Activated CD4-positive, alpha-beta memory T cell treated with anti-CD3 and anti-CD28 coated beads for 36 hours (primary cell): ENCODE measurements around the gene NPAS2. TPM values are rescaled to one million over a fixed set of nuclear protein-coding genes. Genes with fewer than 3 reads are reported as not detected.
A peak's percentile ranks its signal among the peaks of the same experiment; 100 is the strongest.

ENCODE experiments used
- CTCF ChIA-PET: fragments of 350-600 bp; sonication (Branson Sonifier 250); formaldehyde crosslinking; loops from one replicate; lab custom pipeline; 2021; ENCODE audit warnings: antibody characterized with exemption, inconsistent platforms; lab: Charles Lee
- POLR2A ChIA-PET: fragments of 350-600 bp; sonication (Branson Sonifier 250); formaldehyde crosslinking; loops from one replicate; lab custom pipeline; 2021; ENCODE audit warnings: antibody characterized with exemption; lab: Charles Lee
- DNase-seq: peaks from one replicate; pipeline ENCODE4 v3.0.0-alpha.2; 2020
- H3K27ac Mint-ChIP-seq: one replicate; pipeline ENCODE4 v1.8.0; 2021; ENCODE audit warnings: mixed read lengths
- H3K27me3 Mint-ChIP-seq: one replicate; pipeline ENCODE4 v1.8.0; 2021; ENCODE audit warnings: mixed read lengths
- H3K36me3 Mint-ChIP-seq: one replicate; pipeline ENCODE4 v1.8.0; 2021; ENCODE audit warnings: mixed read lengths
- H3K4me1 Mint-ChIP-seq: one replicate; pipeline ENCODE4 v1.8.0; 2021; ENCODE audit warnings: low read depth, mixed read lengths
- H3K4me3 Mint-ChIP-seq: one replicate; pipeline ENCODE4 v1.8.0; 2021; ENCODE audit warnings: mild to moderate bottlenecking, mixed read lengths
- H3K9me3 Mint-ChIP-seq: one replicate; pipeline ENCODE4 v1.8.0; 2021; ENCODE audit warnings: mixed read lengths
- intact Hi-C: fragments of 100-400 bp; cut with micrococcal nuclease; formaldehyde crosslinking; loops from one replicate; pipeline ENCODE4 v1.15.1; 2023
- total RNA-seq, 2 experiments: library from RNA; stranded (reverse); gene quantifications; one replicate each; pipeline ENCODE4 v1.2.3, GENCODE V29; 2021

NPAS2 gene
- total RNA-seq, 2 experiments from 2014 or later = 1.4 to 2.3 TPM

DNA sequence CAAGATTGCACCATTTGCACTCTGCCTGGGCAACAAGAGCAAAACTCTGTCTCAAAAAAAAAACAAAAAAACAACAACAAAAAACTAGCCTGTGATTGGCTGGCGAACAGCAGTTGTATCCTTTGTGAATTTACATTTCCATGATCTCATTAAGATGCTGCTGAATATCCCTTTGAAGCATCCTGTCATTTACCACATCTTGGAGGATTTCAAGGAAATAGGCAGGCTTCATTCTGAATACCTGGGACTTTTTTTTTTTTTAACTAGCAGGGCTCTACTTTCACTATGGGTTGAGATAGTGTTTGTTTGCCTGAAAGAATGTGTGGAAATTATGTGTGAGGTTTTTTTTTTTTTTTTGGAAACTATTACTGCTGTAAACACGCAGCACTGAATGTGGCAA lies 132.6 kb downstream of the NPAS2 start:
- intact Hi-C loops = no loop called here
- POLR2A ChIA-PET = no interaction called here
- Mint-ChIP-seq H3K36me3 (no peaks in the 10 kb centered on the region), H3K27me3 (peaks cover 3% of the 10 kb centered on the region), H3K9me3 (no peaks in the 10 kb centered on the region), H3K4me3 (no peak overlapping the region), H3K27ac (no peak overlapping the region), H3K4me1 (no peaks in the 10 kb centered on the region)
- CTCF ChIA-PET = no interaction called here
- DNase-seq = no peak

DNA sequence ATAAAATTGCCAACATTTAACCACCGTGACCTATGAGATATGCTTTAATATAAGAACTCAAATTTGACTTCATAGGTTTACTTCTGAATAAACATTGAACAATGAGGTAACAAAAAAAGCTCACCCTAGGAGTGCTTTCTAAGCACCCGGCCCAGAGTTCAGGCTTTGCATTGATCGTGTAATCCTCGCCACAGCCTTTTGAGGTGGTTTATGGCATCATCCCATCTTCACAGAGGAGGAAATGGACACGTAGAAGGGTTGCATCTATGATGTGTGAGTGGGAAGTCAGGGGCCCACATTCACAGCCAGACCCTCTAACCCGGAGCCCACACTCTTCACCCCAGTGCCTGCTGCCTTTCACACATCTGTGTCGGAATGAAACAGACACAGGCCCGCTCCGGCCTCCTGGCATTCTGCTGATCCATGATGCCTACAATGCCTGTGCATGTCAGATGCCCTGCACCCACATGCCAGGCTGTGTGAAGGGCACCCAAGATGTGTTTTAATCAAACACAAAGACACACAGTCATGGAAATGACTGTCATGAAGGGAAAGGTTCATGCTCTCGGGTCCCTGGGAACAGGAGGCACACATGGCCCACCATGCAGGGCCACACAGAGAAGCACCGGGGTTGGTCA lies 133.6 kb downstream of the NPAS2 start:
- CTCF ChIA-PET = no interaction called here
- DNase-seq = peak; percentile 21
- Mint-ChIP-seq H3K4me3 (no peak overlapping the region), H3K36me3 (no peaks in the 10 kb centered on the region), H3K27me3 (peaks cover 5% of the 10 kb centered on the region), H3K4me1 (no peaks in the 10 kb centered on the region), H3K9me3 (no peaks in the 10 kb centered on the region), H3K27ac (no peak overlapping the region)
- POLR2A ChIA-PET = no interaction called here
- intact Hi-C loops = no loop called here

DNA sequence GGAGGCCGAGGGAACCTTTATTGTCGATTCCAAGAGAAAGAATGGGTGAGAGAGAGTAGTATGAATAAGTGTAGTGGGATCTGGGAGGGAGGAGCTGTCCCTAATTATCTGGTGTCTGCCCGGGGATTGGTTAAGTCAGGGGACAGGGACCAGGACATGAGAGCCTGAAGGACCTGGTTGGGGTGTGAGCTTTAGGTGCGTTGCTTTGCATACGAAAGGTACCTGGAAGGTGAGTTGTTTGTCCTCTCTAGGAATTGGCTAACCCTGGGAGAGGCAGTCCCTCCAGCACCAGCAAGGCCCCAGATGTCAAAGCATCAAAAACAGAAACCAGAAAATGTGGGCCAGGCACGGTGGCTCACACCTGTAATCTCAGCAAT lies 134.1 kb downstream of the NPAS2 start:
- no peak for DNase-seq
- POLR2A ChIA-PET = no interaction called here
- no peaks in the 10 kb centered on the region for H3K4me1 Mint-ChIP-seq
- CTCF ChIA-PET = no interaction called here
- intact Hi-C loops = no loop called here
- peaks cover 5% of the 10 kb centered on the region for H3K27me3 Mint-ChIP-seq
- H3K9me3 Mint-ChIP-seq = no peaks in the 10 kb centered on the region
- no peaks in the 10 kb centered on the region for H3K36me3 Mint-ChIP-seq
- H3K27ac Mint-ChIP-seq = no peak overlapping the region
- H3K4me3 Mint-ChIP-seq = no peak overlapping the region

DNA sequence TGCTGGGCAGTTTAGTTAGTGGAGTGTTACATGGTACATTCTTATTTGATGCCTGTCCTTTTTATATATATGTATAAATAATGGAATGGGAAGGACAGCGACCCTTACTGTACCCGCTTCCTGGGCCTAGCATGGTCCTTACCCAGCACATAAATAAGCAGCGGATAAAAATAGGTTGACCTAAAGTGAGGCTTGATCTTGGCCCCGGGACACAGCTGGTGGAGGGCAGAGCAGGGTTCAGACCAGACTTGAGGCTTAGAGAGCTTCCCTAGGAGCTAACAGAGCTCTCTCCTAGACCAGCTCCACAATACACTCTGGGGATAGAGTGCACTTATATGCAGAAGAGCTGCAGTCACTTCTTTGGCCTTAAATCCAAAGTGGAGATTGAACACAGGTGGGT lies 135.3 kb downstream of the NPAS2 start:
- H3K9me3 Mint-ChIP-seq = no peaks in the 10 kb centered on the region
- intact Hi-C loops = no loop called here
- POLR2A ChIA-PET = no interaction called here
- H3K4me1 Mint-ChIP-seq = peaks cover 2% of the 10 kb centered on the region
- H3K4me3 Mint-ChIP-seq = no peak overlapping the region
- no peak overlapping the region for H3K27ac Mint-ChIP-seq
- CTCF ChIA-PET = no interaction called here
- no peak for DNase-seq
- H3K27me3 Mint-ChIP-seq = peaks cover 5% of the 10 kb centered on the region
- H3K36me3 Mint-ChIP-seq = no peaks in the 10 kb centered on the region

DNA sequence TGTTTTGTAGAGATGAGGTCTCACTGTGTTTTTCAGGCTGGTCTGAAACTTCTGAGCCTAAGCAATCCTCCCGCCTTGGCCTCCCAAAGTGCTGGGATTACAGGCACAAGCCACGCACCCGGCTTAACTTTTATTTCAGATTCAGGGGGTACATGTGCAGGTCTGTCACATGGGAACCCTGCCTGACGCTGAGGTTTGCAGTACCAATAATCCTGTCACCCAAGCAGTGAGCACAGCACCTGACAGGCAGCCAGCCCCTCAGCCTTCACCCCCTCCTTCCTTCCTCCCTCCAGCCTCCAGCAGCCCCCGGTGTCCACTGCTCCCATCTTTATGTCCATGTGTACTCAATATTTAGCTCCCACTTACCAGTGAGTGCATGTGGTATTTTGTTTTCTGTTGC lies 136.1 kb downstream of the NPAS2 start:
- POLR2A ChIA-PET = no interaction called here
- intact Hi-C loops = no loop called here
- no peak overlapping the region for H3K27ac Mint-ChIP-seq
- H3K27me3 Mint-ChIP-seq = peaks cover 5% of the 10 kb centered on the region
- no peak for DNase-seq
- CTCF ChIA-PET = no interaction called here
- no peaks in the 10 kb centered on the region for H3K9me3 Mint-ChIP-seq
- no peak overlapping the region for H3K4me3 Mint-ChIP-seq
- H3K4me1 Mint-ChIP-seq = peaks cover 2% of the 10 kb centered on the region
- H3K36me3 Mint-ChIP-seq = no peaks in the 10 kb centered on the region

DNA sequence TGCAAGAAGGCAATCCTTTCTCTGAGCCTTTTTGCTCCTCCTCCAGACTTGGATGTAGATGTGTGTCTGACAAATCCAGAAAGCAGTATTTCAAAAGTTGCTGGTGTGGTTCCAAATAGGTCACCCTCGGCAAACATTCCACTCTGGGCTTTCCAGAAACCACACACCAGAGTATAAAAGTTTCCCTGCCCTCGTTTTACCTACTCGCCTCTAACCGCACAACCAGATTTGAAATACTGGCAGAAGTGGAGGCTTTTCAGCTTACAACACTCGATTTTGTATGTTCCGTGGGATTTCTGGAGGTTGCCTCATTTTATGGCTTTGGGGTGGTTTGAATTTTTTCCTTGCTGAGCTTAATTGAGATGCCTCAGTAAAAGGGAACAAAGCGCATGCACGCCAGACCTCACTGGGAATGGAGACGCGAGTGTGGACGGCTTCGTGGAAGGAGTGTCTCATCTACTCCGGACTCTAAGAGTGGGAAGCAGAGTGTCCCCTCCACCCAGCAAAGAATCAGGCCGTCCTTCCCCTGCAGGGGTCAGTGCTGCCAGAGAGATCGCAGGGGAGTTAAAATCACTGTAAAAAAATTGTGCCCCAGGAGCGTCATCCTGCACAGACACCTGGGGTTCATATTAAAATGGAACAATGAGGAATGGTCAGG lies 138.2 kb downstream of the NPAS2 start:
- no peaks in the 10 kb centered on the region for H3K36me3 Mint-ChIP-seq
- no peaks in the 10 kb centered on the region for H3K9me3 Mint-ChIP-seq
- no peak for DNase-seq
- H3K27me3 Mint-ChIP-seq = peaks cover 5% of the 10 kb centered on the region
- POLR2A ChIA-PET = no interaction called here
- peaks cover 2% of the 10 kb centered on the region for H3K4me1 Mint-ChIP-seq
- CTCF ChIA-PET = no interaction called here
- H3K27ac Mint-ChIP-seq = no peak overlapping the region
- intact Hi-C loops = no loop called here
- H3K4me3 Mint-ChIP-seq = no peak overlapping the region

DNA sequence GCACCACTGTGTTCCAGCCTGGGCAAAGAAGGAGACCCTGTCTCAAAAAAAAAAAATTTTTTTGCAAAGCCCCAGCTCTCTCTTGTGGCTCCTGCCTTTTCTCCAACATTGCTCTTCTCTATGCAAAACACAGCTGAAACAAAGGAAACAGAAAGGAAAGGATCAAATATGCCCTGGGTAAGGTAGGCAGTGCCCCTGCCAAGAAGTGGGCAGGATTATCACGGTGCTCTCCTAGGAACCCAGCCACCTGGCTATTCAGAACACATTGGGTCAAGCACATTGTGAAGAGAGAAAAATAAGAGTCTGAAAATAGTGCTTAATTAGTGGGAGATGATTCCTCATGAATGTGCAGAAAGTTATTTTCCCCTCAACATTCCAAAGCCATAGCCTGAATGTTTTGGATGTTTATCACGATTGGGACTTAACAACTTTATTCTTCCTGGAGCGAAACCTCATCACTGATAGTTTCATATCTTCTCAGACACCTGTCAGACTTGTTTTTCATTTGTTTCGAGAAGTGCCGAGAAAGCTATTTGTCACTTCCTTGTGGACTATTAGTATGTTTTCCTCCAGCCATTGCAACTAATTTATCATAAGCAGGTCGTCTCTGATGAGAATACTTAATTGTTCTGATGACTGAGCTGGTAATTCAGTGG lies 139.4 kb downstream of the NPAS2 start:
- H3K9me3 Mint-ChIP-seq = no peaks in the 10 kb centered on the region
- ChIA-PET CTCF (no interaction called here), POLR2A (no interaction called here)
- DNase-seq = no peak
- H3K4me3 Mint-ChIP-seq = no peak overlapping the region
- H3K4me1 Mint-ChIP-seq = peaks cover 2% of the 10 kb centered on the region
- peaks cover 5% of the 10 kb centered on the region for H3K27me3 Mint-ChIP-seq
- no peak overlapping the region for H3K27ac Mint-ChIP-seq
- intact Hi-C loops = no loop called here
- no peaks in the 10 kb centered on the region for H3K36me3 Mint-ChIP-seq

DNA sequence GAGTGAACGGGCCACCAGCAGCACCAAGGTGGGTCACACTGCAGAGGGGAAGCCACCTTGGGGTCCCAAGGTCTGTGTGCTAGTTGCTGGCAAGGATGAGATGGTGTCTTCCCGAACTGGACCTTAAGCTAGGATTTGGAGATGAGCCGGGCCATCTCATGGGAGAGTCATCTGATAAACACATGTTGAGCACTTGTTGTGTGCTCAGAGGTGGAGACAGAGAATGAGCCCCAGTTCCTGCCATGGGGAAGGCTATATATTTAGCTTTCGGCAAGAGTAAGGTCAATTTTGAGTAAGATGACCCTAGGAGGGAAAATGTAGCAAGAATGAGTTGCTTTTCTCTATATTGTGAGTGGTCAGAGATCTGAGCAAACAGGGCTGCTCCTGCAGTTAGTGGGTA lies 140.7 kb downstream of the NPAS2 start:
- Mint-ChIP-seq H3K4me1 (peaks cover 2% of the 10 kb centered on the region), H3K36me3 (no peaks in the 10 kb centered on the region), H3K27ac (no peak overlapping the region), H3K27me3 (peaks cover 5% of the 10 kb centered on the region), H3K9me3 (no peaks in the 10 kb centered on the region), H3K4me3 (no peak overlapping the region)
- intact Hi-C loops = no loop called here
- DNase-seq = no peak
- POLR2A ChIA-PET = no interaction called here
- CTCF ChIA-PET = no interaction called here

DNA sequence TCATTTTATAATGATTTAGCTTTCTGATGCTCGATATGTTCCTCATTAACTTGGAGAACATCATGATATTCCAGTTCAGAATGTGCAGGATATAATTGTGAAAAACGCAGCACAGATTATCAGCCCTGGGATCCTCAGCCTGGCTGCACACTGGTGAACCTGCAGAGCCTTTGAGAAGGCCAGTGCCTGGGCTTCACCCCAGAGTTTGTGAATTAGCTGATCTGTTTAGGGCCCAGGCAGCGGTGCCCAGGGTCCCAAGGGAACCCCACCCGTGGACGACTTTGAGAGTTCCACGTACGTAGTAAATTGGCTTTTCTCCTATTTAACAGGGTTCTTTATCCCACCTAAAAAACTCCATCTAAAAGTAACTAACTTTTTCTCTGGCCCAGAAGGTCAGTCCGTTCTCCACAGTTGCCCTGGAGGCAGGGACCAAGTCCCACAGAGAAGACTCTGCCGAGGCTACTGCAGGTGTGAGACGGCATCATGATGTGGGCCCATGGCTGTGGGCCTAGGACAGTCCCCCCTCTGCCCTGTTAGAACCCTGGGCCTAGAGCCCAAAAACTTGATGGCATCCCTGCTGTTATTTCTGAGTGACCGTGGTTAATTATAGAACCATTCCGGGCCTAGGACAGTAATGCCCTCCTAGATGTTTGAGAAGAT lies 142.6 kb downstream of the NPAS2 start:
- intact Hi-C loops = no loop called here
- H3K4me1 Mint-ChIP-seq = peaks cover 2% of the 10 kb centered on the region
- no peaks in the 10 kb centered on the region for H3K9me3 Mint-ChIP-seq
- no peak overlapping the region for H3K27ac Mint-ChIP-seq
- DNase-seq = no peak
- ChIA-PET CTCF (no interaction called here), POLR2A (no interaction called here)
- H3K36me3 Mint-ChIP-seq = no peaks in the 10 kb centered on the region
- no peak overlapping the region for H3K4me3 Mint-ChIP-seq
- H3K27me3 Mint-ChIP-seq = peaks cover 2% of the 10 kb centered on the region

DNA sequence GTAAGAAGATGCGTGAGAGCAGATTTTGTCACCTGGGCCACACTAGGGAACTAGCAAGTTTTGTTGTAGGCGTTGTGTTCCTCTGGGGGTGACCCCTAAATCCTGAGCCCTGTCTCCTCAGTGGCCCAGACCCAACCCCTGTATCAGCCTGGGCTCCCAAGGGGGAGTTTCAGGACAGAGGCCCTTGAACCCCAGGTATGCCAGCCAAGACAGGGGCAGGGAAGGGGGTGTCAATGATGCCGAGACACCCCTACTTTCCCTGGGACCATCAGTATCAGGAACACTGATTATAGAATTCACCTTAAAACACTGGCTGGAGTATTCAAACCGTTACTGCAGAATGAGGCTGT lies 143.1 kb downstream of the NPAS2 start:
- Mint-ChIP-seq H3K9me3 (no peaks in the 10 kb centered on the region), H3K27ac (no peak overlapping the region), H3K4me3 (no peak overlapping the region), H3K4me1 (peaks cover 2% of the 10 kb centered on the region), H3K27me3 (peaks cover 2% of the 10 kb centered on the region), H3K36me3 (no peaks in the 10 kb centered on the region)
- POLR2A ChIA-PET = no interaction called here
- CTCF ChIA-PET = interaction anchor here (0.6 kb wide), 1 partner anchor 100 kb away, joined by 3 read pairs; no protein-coding TSS in a partner anchor
- no peak for DNase-seq
- intact Hi-C loops = no loop called here

DNA sequence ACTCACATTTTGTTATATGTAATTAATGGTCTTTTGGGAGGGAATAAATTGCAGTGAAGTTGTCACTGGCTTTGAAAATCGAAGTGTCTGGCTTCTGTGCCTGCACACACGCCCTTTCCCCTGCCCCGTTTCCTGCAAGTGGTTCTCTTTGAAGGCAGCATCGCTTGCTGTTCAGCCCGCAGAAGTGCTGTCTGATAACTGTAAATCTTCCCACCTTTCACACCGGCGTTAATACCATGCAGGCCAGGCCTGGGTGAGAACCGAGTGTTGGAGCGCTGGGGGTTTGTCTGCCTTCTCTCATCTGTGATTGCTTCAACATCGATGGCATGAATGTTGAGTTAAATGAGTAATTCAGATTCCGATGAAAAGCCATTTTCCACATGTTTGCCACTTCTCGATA lies 144.3 kb downstream of the NPAS2 start:
- CTCF ChIA-PET = interaction anchor here (0.6 kb wide), 1 partner anchor 21 kb away, joined by 4 read pairs; no protein-coding TSS in a partner anchor
- Mint-ChIP-seq H3K27ac (no peak overlapping the region), H3K36me3 (no peaks in the 10 kb centered on the region), H3K4me1 (peaks cover under 1% of the 10 kb centered on the region), H3K27me3 (no peaks in the 10 kb centered on the region), H3K9me3 (no peaks in the 10 kb centered on the region), H3K4me3 (no peak overlapping the region)
- POLR2A ChIA-PET = no interaction called here
- intact Hi-C loops = no loop called here
- no peak for DNase-seq

DNA sequence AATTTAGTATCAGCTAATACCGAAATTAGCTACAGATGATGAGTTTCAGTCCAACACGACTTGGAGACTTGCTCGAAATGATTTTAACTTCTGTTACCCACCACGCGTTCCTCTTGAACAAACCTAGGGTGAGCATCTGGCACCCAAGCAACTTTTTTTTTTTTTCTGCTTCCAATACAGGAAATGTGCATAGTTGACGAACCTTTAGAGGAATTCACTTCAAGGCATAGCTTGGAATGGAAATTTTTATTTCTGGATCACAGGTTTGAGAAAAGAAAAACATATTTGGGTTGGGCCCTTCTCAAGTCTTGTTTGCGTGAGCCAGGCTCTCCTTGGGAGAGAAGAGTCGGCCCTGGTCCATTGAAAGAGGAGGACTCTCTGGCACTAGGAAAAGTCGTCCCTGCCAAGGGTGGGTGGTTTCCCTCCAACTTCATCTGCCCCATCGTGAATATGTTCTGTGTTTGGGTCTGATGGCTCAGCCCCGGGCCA lies 144.8 kb downstream of the NPAS2 start:
- ChIA-PET CTCF (interaction anchor here (0.6 kb wide), 1 partner anchor 21 kb away, joined by 4 read pairs; no protein-coding TSS in a partner anchor), POLR2A (no interaction called here)
- H3K27me3 Mint-ChIP-seq = no peaks in the 10 kb centered on the region
- no peak overlapping the region for H3K4me3 Mint-ChIP-seq
- no peaks in the 10 kb centered on the region for H3K36me3 Mint-ChIP-seq
- no peak overlapping the region for H3K27ac Mint-ChIP-seq
- no peaks in the 10 kb centered on the region for H3K4me1 Mint-ChIP-seq
- H3K9me3 Mint-ChIP-seq = no peaks in the 10 kb centered on the region
- intact Hi-C loops = no loop called here
- DNase-seq = no peak
